Brain pericyte (primary cell): Measurements from ENCODE around the gene ZNF143.
"Not testable (repeated sequence)": the region's sequence is repeated elsewhere in the genome, so short reads cannot be mapped to it uniquely, and the experiment has no call there.

ENCODE experiments used
- DNase-seq: peaks from one replicate; pipeline ENCODE4 v3.0.0-alpha.2; 2012; ENCODE audit warnings: low read depth, low spot score

ZNF143 gene

GRCh38 chr11:9498457-9499078, 37.8 kb downstream of the ZNF143 start:
- DNase-seq: no peak

- peak; percentile 30 for DNase-seq
Measured at GRCh38 chr11:9506489-9507276, 45.9 kb downstream of the ZNF143 start.

GRCh38 chr11:9507277-9507580, 46.4 kb downstream of the ZNF143 start:
- no peak for DNase-seq

GRCh38 chr11:9509041-9509440, 48.2 kb downstream of the ZNF143 start:
- DNase-seq: no peak

GRCh38 chr11:9512370-9513019, 51.7 kb downstream of the ZNF143 start:
- no peak for DNase-seq

- DNase-seq: not testable (repeated sequence)
Measured at GRCh38 chr11:9514576-9514975, 53.8 kb downstream of the ZNF143 start.

- DNase-seq: no peak
Measured at GRCh38 chr11:9516113-9516512, 55.3 kb downstream of the ZNF143 start.

GRCh38 chr11:9518835-9519410, 58.1 kb downstream of the ZNF143 start:
- no peak for DNase-seq

GRCh38 chr11:9524001-9524400, 63.2 kb downstream of the ZNF143 start:
- no peak for DNase-seq

- no peak for DNase-seq
Measured at GRCh38 chr11:9525116-9525515, 64.3 kb downstream of the ZNF143 start.

- DNase-seq: no peak
Measured at GRCh38 chr11:9527481-9528135, 66.8 kb downstream of the ZNF143 start.

- DNase-seq: no peak
Measured at GRCh38 chr11:9528136-9528501, 67.3 kb downstream of the ZNF143 start.

- no peak for DNase-seq
Measured at GRCh38 chr11:9528573-9529333, 67.9 kb downstream of the ZNF143 start.

GRCh38 chr11:9529334-9529650, 68.5 kb downstream of the ZNF143 start:
- no peak for DNase-seq

- DNase-seq: no peak
Measured at GRCh38 chr11:9530020-9530621, 69.3 kb downstream of the ZNF143 start.

GRCh38 chr11:9530901-9531625, 70.3 kb downstream of the ZNF143 start:
- no peak for DNase-seq

- no peak for DNase-seq
Measured at GRCh38 chr11:9533058-9533457, 72.2 kb downstream of the ZNF143 start.

GRCh38 chr11:9533736-9534473, 73.1 kb downstream of the ZNF143 start:
- no peak for DNase-seq

GRCh38 chr11:9535189-9535781, 74.5 kb downstream of the ZNF143 start:
- no peak for DNase-seq
